HG03469 (cell line): ENCODE data around the gene TRAPPC3L.

ENCODE experiments used
- ATAC-seq: cut with Tn5 transposase; IDR thresholded peaks from one replicate; pipeline ENCODE4 v1.9.1; 2021; ENCODE audit warnings: mild to moderate bottlenecking, moderate library complexity, moderate number of reproducible peaks; ENCODE audit not compliant: unreplicated experiment

TRAPPC3L gene

DNA sequence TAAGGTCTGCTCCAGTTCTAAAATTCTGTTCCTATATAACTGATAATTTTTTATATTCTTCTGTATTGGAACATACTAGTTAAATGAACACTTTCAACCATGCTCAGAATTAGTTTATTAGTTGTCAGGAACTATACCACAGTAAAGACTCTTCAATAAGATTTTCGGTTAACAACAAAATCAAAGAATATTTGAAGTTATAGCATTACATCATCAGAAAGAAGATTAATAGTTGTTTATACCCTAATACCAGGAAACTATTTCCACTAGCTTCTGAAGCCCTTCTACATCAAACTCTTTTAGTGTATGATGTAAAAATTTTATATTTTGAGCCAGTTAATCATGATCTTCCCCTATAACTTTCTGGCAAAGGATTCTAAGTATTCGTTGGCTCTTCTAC lies 14.6 kb upstream of the TRAPPC3L start:
- no peak for ATAC-seq

DNA sequence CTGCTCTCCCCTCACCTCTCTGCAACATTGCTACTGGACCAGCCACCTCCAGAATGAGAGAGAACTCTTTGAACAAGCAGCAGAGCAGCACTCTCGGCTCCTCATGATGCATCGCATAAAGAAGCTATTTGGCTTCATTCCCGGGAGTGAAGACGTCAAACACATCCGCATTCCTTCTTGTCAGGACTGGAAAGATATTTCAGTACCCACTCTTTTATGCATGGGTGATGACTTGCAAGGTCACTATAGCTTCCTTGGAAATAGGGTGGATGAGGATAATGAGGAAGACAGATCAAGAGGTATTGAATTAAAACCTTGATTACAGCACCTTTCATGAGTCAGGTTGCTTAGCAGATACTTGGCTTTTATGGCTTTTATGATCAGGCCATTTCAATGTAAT lies 12.4 kb upstream of the TRAPPC3L start:
- no peak for ATAC-seq

DNA sequence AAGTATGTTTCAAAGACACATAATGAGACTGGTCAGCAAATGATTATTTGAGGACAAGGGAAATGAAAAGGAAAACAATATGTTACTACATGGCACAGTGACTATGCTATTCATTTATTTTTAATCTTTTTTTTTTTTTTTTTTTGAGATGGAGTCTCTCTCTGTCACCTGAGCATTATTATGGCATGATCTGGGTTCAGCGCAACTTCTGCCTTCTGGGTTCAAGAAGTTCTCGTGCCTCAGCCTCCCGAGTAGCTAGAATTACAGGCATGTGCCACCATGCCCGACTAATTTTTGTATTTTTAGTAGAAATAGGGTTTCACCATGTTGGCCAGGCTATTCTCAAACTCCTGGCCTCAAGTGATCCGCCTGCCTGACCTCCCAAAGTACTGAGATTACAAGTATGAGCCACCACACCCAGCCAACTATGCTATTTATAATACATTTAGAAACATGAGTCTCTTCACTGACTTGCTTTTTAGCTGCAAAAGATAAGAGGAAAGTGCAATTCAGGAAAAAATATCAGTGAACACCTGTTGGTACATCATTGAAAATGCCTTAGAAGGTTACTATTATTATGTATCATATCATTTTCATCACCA lies 11.4 kb upstream of the TRAPPC3L start:
- ATAC-seq = no peak

DNA sequence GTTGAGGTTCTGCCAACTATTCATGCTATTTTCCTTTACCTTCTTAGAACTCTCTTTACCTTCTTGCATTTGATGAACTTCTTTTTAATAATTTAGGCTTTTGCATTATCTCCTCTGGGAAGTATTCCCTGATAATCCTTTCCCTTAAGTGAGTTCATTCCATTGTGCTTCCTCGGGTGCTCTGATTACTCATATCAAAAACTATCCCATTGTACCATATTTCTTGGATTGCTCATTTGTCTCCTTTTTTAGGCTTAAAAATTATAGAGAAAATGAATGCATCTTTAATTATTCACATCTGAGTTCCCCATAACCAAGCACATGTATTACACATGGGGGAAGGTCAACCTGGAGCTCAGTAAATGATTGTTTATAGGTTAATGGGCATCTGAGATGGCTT lies 10.6 kb upstream of the TRAPPC3L start:
- no peak for ATAC-seq

DNA sequence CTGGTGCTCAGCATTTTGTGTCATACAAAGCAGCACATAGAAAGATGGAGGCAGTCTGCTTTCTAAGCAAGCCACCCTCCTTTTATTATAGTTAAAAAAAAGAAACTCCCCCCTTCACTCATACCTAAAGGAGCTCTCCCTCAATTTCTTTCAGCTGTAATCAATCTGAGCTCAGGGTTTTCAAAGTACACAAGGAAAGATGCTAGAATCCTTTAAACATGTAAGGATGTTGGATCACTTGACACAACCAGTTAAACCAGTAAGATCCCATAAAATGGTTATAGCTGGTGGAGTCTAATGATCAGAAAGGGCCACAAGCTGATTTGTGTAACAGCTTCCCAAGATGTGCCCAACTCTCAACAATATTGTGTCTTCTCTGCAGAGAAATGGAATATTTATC lies 8.0 kb upstream of the TRAPPC3L start, which contains the start of gene CALHM4:
Gene CALHM4 (plus strand): TSS at position 301 of the 400 bp plus-strand sequence. CDS start 43 bp downstream, at position 344.
- no peak for ATAC-seq

DNA sequence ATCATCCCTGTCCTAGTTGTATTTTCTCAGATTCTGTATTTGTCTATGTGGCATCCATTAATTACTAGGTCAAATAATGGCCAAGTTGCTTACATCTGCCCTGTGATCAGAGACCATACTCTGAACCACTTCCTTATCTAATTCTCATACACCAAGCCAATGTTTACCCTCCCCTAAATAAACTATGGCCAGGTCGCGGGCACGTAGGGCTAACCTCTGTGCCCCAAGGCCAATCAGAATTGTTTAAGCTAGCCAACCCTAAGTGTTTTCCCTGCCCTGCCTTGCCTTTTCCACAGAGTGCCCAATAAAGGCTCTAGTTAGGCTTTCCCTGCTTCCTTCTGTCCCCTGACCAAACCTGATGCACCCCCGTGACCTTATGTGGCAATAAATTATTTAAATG lies 5.3 kb upstream of the TRAPPC3L start:
- ATAC-seq = no peak

DNA sequence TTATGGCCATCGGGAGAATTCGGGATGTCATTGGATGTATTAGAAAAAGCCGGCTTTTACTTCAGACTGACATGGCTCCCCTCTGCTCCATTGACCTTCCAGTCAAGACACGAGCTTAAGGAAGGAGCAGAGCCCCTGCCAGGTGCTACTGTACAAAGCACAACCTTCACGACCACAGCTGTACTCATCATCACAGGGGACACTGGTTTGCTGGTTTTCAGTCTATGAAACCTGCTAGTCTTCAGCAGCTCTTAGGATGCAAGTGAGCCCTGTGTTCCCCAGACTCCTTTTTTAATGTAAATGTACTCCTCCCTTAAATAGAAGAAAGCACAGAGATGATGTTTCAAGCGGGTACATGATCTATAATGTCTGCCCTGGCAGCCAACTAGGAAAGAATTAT lies 1.9 kb upstream of the TRAPPC3L start:
- ATAC-seq = no peak

DNA sequence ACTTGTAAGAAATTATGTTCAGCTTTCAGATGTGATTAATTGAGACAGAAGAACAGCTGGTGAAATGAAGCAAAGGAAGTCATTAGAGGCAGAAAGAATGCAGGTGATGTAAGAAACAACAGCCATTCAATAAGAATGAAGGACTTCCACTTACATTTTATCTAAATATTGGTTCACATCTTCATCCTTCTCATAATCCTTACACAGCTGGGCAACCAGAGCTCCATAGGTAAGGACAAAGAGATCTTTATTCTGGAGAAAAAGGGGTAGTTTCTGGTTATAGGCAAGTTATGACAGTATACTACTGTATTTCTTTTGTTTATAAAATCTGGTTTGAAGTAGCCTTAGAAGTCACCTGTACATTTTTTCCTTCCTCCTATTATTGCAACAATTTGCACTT lies 2.3 kb downstream of the TRAPPC3L start:
- no peak for ATAC-seq

DNA sequence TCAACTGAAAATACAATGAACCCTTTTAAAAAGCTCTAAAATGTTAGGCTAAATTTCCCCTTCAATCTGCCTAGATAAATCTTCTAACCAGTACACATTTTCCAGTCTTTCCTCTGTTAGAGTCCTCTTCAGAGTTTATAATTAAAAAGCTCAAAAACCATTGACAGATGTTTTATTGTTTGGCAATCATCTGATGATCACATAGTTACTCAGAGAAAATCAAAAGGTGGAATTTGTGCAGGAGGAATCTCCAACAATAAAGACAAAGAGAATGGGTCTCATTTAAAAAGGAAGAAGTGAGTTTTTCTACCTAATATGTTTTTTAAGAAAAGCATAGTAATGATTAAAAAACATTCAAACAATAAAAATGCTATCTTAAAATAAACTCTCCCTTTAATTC lies 3.1 kb downstream of the TRAPPC3L start:
- ATAC-seq = no peak

DNA sequence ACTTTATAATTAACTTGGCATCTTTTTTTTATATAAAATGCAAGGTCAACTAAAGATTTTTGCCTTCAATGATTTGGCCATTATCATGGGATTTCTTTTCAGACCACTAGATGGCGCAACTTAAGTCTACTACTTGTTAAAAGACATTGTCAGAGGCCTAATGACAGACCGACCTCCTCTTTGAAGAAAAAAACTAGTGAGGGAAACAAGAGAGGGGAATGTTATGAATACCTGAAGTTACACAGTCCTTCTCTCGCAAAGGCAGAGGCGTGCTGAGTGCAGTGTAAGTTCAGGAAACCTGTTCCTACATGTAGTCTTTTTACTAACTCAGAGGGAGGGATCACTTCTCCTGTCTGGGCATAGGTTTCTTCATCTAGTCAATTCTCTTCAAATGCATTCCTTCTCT lies 9.3 kb downstream of the TRAPPC3L start:
- peak; percentile 46 for ATAC-seq

DNA sequence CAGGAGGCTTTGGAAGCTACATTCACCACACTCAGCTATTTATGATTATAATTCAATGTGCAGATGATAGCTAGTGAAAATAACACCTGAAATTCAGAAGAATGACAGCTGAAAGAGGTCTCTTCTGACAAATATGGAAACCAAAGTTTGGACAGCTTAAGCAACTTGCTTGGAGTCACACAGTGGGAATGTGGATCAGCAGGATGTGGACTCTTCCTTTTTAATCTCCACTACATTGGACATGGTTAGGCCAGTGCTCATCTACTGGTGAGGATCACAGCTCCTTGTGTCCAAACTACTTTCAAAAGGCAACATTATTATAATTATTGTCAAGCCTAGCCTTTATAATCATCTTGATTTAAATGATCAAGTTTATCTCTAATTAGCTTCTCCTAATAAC lies 10.4 kb downstream of the TRAPPC3L start:
- ATAC-seq = no peak

DNA sequence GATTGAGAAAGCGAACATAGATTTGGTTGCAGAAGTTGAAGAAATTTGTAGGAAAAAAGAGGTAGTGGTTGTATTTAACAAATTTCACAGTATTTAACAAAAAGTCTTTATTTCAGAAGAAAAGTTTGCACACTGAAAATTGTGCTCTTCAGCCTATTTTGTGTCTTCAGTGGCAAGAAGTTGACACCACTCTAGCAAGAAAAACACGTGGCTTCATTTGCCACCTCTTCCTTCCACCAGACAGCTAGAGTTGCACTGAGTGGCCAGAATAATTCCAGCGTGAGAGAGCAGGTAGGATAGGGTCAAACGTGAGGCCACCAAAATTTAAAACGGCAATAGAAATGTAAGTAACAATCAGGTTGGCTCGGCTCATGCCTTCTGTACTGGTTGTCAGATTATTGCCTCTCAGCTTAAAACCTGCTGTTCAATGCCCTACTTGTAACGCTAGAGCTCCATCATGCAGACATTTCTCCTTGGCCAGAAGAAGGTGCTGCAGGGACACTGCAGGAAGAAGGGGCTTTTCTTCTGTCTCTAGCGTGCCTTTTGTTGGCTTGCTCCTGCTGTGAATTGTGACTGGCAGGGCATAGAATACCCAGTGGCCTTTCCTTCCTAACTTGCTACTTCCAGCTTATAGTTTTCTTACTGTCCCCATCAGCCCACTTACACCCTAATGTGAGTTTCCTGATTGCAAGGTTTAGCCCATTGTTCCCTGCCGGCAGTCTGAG lies 12.1 kb downstream of the TRAPPC3L start:
- ATAC-seq = no peak

DNA sequence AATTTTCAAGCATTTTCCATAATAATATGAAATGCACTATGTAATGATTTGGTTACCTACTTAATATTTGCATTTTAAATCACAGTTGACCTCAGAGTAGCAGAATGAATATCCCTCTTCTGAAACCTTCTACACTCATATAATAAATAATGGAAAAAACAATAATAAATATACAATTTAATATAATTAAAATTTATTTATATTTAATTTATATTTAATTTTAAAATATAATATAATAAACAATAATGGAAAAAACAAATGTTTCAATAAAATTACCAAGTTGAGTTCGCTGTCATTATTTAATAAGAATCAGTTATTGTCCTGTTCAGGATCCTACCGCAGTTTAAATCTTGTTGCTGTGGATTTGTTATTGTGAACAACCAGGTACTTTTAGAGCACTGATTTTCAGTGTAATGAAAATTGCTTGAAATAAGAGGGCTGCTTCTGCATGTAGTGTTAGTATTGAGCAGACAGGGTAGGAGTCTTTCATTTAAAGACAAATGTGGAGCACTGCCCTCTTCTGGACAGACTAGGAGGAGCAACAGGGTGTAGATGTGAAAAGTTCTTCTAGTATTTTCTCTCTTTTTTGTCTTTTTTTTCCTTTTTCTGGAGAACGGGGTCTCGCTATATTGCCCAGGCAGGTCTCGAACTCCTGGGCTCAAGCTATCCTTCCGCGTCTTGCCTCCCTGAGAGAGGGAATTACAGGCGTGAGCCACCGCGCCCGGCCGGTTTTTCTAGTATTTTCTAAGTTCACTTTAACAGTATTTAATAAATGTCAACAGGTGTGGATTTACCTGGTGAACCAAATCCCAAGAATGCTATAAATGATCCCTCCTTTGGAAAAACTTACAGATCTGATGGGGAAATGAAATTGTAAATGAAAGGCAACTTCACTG lies 13.6 kb downstream of the TRAPPC3L start:
- peak; percentile 76 for ATAC-seq

DNA sequence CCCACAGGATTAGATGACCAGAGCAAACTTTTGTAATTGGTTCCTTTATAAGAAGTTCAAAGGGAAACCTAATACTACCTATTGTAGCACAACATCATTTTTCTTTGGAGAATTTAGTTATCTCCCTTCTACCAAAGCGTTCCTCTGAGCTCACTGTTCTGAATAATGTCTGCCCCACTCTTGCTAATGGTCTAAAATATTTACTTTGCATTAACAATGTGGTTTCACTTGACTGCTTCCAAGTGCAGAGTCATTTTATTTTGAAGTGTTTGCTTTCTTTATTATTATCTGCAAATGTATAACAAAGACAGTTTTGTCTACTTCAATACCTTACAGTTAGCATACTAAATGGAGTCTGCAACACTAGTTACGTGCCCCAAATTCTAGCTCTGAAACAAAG lies 15.0 kb downstream of the TRAPPC3L start:
- no peak for ATAC-seq

DNA sequence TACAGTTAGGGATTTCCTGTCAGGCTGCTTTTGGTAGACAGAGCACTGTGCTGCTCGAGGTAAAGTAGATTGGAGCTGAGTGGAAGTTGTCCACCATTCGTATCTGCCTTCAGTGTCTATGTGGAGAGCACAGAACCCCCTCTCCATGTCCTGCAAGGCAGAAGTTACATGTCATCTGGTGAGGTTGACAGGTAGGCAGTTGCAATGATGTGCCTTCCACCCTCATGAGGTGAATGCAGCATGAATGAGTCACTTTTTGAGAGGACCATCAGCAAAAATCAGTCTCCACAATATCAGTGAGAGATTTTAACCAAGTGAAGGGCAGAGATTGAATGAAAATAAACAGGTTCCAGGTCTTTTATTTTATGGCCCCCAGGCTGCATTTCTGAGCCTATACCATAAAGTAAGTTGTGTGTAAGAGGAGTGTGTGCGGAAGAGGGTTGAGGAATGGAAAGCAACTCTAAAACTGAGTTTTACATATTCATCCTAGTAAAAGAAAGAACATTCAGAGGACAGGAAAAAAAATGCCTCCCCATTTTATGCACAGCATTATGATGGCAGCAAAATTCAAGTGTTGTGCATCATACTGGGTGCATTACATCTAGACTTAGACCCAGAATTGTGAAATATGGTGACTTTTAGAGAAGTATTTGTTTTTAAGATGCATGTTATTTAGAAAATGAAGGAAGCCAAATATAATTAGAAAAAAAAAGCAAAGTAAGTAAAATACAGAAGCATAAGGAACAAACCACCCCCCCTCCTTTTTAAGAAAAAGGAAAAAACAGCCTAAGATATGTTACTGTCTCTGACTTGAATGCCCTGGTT lies 15.8 kb downstream of the TRAPPC3L start:
- ATAC-seq = no peak

DNA sequence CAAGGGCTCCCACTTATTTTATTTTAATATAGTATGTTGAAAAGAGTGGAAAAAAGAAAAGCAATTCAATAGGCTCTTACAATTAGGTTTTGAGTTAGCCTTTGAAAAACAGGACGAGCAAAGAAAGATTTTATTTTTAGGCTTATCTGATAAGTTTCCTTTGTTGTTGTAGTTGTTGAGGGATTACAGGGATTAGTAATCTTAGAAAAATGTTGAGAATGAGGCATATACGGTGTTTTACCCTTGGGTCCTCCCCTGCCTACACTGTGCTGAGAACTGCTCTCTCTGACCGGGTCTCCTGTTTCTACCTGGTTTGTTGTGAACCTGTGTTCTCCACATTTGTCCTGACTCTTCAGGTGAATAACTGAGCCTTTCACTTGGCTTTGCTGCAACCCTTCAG lies 16.7 kb downstream of the TRAPPC3L start:
- no peak for ATAC-seq

DNA sequence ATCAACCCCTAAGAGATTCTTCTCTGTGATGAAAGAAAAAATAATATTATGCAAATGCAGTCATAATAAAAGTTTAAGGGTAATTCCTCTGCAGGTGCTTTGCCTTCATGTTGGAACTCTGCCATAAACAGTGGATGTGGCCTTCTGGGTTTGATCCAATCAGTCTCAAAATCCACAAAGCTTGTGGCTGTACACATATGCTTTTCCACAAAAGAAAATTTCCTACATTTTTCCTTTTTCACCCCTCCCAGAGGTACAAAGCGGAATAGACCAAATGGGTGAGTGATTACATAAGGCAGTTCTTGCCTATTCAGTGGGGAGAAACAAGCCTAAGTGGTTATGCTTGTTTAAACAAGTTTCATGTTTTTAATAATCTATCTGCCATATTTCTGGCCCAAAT lies 17.4 kb downstream of the TRAPPC3L start:
- ATAC-seq = no peak

DNA sequence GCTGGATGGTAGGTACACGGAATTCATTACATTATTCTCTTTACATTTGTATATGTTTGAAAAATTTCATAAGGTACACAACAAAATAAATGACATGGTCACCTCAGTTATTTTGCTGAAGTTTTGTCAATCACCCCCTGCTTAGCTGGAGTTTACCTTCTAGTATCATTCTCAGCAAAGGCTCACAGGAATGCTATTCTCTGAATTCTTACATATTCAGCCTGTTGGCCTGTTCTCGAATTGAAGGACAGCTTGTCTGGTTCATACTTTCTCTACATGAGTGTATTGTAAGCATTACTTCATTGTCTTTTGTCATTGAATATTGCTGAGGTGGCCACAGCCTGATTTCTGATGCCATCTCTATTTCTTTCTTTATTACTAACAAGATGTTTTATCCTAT lies 21.2 kb downstream of the TRAPPC3L start:
- no peak for ATAC-seq

DNA sequence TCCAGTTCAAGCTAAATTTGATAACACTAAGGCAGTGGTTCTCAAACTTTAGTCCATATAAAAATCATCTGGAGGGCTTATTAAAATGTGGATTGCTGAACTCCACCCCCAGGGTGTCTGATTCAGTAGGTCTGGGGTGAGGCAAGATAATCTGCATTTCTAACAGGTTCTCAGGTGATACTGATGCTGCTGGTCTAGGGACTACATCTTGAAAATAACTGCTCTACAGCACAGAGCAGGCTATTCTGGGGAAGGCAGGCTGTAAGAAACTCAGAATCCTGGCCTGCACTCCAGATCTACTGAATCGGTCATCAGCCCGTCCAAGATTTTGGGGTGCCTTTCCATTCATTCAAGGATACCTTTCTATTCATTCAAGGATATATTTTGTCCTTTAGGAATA lies 22.6 kb downstream of the TRAPPC3L start:
- no peak for ATAC-seq

DNA sequence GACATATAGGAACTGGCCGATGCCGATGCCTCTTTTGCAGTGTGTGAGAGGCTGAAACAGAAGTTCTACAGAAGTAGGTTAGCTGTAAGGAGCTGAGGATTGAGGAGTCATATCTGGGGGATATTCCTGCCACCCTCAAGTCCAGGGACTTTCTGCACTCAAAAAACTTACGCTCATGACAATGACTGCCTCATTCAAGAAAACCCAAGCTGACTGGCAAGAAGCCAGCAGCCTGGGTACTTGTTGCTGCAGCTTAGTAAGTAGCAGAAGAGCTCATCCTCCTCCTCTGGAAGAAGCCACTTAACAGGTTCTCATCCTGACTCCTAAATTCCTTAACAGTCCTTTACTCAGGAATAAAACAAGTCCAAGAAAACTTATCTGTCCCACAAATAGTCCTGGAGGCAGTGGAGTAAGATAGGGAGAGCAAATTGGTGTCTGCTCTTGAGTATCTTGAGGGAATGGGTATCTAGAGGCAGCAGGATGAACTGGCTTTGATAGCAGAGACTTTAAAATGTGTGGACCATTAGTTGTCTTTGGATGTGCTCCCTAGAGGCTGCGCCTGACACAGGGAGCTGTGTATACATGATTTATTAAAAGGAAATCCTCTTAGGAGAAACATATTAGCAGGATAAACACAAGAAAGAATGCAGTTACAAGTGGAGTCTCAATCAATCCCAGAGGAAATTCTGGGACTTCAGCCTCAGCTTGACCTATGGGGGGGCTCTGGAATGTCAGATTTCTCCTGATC lies 26.7 kb downstream of the TRAPPC3L start:
- ATAC-seq = no peak
